Activated CD4-positive, alpha-beta T cell treated with anti-CD3 and anti-CD28 coated beads, Interleukin-2, Interleukin-4, amounts not matched to agents 100 ng/mL and 50 ng/mL, durations not matched to agents 16 hours and 8 hours (primary cell): ENCODE results near the gene SLC25A34.

Source experiments
- DNase-seq: peaks from one replicate; pipeline ENCODE4 v3.0.0-alpha.2; 2020; ENCODE audit warnings: low spot score

The SLC25A34 gene

DNA sequence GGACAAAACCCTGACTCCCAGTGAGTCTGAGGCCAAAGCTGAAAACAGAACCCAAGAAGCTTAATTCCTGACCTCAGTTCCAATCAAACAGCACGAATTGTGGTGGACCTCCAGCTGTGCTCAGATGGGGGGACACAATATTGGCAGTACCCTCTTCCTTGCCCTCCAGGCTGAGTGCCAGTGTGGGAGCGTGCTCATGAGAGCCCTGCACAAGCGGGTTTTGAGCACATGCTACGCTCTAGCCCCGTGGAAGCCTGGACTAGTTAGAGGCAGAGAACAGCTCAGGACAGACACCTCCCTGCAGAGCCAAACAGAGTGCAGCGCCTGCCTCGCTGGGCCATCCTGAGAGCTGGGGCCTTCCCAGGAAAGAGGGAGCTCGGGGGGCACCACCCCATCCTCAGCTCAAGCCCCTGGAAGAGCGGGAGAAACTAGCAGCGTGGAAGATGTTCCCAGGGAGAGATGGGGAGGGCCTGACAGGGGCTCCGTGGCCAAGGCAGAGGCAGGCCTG is 2.8 kb upstream of the SLC25A34 start:
- no peak for DNase-seq

- no peak for DNase-seq
Measured at GRCh38 chr1:15733726-15734226, 2.3 kb upstream of the SLC25A34 start.

- DNase-seq, result no peak
Measured at GRCh38 chr1:15734296-15734695, 1.8 kb upstream of the SLC25A34 start.

DNA sequence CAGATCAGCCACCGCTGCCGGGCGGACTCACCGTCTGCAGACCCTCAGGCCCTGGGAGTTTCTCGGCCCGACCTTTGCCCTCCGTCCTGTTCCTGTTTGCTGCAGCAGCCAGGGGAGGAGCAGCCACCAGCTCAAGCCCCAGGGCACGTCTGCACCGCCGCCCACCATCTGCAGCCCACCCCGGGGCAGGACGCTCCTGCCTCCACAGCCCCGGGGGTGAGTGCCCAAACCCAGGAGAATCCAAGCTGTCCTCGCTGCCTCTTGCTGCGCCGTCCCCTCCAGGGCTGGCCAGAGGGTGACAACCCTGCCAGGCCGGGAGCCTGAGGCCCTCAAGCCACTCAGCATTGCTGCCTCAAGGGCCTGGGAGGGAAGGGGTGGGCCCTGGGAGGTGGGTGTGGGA is 1.2 kb upstream of the SLC25A34 start:
- no peak for DNase-seq

DNA sequence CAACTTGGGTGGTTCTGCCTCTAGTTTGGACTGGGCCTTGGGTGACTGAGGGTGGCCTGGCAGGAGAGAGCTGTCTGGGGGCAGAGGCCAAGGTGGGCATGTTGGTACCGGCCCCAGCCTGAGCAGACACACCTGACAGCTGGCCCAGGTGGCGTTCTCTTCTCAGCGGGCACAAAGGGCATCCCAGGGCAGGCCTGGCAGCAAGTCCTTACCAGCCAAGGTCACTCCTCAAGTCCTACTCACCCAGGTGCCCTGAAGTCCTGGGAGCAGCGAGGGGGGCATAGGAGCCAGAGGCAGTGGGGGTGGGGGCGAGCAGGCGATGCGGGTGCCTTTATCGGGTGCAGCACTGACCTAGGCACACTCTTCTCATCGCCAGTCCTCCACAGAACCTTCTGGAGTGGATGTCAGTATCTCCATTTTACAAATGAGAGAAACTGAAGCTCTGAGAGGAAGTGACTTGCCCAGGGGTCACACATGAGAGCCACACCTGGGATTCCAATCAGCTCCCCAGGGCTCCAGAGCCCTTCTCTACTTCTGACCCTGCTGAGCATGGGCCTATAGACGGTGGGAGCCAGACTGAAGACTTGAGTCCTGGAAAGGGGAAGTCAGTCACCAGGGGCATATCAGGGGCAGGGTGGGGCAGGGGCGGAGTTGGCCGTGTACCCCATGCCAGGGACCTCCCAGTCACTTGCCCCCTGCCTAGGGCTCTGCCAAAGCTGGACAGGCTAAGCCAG is 587 bp upstream of the SLC25A34 start:
- DNase-seq, result no peak

- DNase-seq, result no peak
Measured at GRCh38 chr1:15736892-15737261, 819 bp downstream of the SLC25A34 start.

- DNase-seq, result no peak
Measured at GRCh38 chr1:15737324-15738319, 1.6 kb downstream of the SLC25A34 start.

DNA sequence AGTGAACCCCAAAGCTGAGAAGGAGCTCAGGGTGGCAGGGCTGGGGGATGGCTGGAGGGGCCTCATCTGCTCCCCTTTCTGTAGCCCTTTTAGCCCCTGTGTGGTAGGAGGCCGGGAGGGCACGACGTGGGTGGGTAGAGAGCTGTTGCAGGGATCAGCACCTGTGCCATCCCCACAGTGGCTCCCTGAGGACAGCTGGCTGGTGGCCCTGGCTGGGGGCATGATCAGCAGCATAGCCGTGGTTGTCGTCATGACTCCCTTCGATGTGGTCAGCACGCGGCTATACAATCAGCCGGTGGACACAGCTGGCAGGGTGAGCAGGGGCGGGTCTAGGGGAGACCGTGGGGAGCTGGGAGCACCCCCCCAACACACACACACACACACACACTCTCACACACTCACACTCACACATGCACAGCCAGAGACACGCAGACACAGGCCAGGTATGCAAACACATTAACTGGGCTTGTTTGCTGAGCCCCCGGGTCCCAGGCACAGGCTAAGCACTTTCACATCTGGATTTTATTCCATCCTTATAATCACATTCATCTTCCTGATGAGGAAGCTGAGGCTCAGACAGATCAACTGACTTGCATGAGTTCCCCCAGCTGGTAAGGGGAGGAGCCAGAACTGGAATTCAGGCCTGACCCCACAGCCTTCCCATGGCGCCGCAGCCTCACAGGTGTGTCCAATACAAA is 2.5 kb downstream of the SLC25A34 start:
- DNase-seq, result no peak

DNA sequence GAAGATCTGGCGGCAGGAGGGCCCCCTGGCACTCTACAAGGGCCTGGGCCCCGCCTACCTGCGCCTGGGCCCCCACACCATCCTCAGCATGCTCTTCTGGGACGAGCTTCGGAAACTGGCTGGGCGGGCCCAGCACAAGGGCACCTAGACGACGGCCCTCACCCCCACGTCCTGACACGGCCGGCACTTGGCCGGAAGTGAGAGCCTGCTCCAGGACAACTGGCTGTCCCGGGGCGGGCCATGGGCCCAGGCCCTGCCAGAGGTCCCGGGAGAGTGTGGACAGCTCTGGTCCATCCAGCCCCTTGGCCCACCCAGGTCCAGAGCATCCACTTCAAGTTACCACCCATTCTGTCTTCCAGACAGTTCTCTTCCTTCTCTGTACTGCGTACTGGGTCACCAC is 3.2 kb downstream of the SLC25A34 start:
- DNase-seq, result no peak

DNA sequence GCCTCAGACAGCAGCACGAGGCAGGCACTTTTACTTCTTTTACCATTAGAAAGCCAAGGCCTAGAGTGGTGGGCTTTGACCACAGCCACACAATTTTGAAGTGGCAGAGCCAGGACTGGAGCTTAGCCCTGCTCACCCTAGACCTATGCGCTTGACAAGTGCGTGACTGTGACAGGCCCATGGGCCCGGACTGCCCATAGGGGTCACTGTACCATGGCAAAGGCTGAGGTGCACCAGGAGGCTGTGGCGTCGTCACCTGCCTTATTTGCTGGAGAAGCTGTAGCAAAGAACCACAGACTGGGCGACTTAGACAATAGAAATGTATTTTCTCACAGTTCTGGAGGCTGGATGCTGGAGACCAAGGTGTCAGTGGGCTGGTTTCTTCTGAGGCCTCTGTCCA is 3.7 kb downstream of the SLC25A34 start:
- DNase-seq, result no peak

- DNase-seq, result peak; percentile 69
Measured at GRCh38 chr1:15740924-15741850, 5.1 kb downstream of the SLC25A34 start.

GRCh38 chr1:15742339-15742801 is 6.3 kb downstream of the SLC25A34 start, which contains the start of gene TMEM82:
Gene TMEM82 (plus strand): TSS chr1:15742499. CDS start chr1:15742560, 61 bp downstream.
- DNase-seq, result no peak

DNA sequence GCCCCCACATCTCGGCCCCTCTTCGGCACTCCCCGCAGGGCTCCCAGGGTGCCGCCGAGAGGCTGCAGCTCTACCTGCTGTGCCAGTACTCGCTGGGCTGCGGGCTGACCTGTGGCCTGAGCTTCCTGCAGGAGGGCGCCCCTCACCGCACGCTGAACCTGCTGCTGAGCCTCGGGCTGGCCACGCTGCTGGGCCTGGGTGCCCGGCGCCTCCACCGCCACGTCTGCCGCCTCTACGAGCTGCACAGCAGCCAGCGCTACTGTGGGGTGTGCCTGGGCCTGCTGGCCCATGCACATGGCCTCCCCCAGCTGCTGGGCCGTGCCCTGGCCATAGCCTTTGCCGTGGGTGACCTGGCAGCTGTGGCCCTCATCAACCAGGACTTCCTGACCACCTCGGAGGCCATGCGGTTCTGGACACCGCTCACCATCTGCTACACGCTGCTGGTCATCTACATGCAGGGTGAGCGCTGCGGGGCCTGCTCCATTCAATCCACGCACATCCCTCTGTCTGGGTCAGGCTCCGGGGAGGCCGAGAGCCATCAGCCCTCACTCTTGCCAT is 8.1 kb downstream of the SLC25A34 start:
- DNase-seq, result no peak

GRCh38 chr1:15747378-15747777 is 11.3 kb downstream of the SLC25A34 start:
- no peak for DNase-seq

DNA sequence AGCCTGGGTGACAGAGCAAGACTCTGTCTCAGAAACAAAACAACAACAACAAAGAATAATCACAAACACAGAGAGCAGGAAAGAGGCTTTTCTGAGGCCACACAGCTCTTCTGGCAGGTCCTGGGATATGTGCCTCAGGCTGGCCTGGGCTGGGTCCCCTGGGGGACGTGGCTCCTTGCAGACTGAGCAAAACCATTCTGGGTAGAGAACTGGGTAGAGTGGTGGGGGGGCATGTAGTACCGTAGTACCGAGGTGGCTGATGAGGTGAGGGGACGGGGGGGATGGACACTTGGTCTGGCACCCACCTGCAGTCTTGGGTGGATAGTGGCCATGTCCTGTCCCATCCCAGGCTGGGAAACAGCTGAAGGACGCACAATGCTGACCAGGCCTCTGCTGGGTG is 12.2 kb downstream of the SLC25A34 start:
- no peak for DNase-seq

- no peak for DNase-seq
Measured at GRCh38 chr1:15748690-15749398, 12.8 kb downstream of the SLC25A34 start.

- DNase-seq, result no peak
Measured at GRCh38 chr1:15749399-15750291, 13.6 kb downstream of the SLC25A34 start.

GRCh38 chr1:15750924-15751323 is 14.9 kb downstream of the SLC25A34 start:
- no peak for DNase-seq

DNA sequence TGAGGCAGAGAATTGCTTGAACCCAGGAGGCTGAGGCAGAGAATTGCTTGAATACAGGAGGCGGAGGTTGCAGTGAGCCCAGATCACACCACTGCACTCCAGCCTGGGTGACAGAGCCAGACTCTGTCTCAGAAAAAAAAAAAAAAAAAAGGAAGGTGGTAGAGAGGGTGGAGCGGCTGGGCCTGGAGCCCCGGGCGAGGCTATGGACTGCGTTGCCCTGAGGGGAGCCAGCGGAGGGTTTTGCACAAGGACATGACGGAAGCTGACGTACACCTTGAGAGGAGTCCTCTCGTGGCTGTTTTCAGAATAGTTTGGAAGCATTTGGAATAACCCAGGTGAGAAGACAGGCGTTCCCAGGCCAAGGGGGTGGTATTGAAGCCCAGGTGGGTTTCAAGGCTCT is 15.7 kb downstream of the SLC25A34 start:
- DNase-seq, result no peak
